Glomerular endothelial cell (primary cell): ENCODE measurements around the gene LKAAEAR1. TPM values are rescaled to one million over a fixed set of nuclear protein-coding genes. Genes with fewer than 3 reads are reported as not detected.
"Not testable (repeated sequence)": the region's sequence is repeated elsewhere in the genome, so short reads cannot be mapped to it uniquely, and the experiment has no call there.

Experiments used
- DNase-seq: peaks from one replicate; pipeline ENCODE4 v3.0.0-alpha.2; 2011; ENCODE audit warnings: low read depth, low spot score; ENCODE audit errors: extremely low read depth
- total RNA-seq: library from RNA; depleted of rRNA; stranded (reverse); fragments of >200 nt; gene quantifications from 2 replicates; pipeline ENCODE4 v1.2.3, GENCODE V29; 2015

LKAAEAR1 gene, protein sequence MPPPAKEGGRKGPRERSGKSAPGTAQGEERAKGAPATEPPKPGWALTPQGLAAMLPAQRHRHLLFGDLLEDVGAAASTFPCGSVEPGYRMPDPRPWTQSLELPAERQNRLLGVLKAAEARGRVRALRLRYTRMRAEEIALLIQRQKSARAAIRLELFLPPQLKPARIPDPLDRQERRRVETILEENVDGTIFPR
- total RNA-seq = 1.2 TPM in 1 of 2 replicates, not detected in the other

DNA sequence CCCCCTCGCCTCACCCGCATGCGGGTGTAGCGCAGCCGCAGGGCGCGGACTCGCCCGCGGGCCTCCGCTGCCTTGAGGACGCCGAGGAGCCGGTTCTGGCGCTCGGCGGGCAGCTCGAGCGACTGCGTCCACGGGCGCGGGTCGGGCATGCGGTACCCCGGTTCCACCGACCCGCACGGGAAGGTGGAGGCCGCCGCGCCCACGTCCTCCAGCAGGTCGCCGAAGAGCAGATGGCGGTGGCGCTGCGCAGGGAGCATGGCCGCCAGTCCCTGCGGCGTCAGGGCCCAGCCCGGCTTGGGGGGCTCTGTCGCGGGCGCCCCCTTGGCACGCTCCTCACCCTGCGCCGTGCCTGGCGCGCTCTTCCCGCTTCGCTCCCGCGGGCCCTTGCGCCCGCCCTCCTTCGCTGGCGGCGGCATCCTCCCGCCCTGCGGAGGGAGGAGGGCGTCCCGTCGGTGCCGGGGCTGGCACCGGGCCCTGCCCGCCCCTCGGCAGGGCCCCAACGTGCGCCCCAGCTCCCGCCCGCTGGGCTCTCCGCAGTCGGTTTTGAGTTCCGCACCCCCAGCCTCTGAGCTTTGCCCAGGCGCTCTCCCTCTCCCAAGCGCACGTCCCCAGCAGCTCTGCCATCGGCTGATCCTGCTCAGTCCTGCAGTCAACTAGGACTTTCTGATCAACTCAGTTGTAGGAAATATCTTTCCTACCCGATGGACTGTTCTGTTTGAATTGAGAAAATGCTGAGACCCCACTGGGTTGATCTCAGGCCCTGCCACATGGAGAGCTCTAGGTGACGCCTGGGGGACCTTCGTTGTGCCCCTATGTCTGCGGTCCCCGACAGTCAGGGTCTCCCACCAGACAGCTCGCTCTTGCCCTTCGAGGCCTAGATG is at the start of gene LKAAEAR1:
TSS of gene LKAAEAR1 (minus strand) at position 595 of the 881 bp plus-strand sequence. CDS start at position 416, 179 bp downstream.
- DNase-seq = no peak

DNA sequence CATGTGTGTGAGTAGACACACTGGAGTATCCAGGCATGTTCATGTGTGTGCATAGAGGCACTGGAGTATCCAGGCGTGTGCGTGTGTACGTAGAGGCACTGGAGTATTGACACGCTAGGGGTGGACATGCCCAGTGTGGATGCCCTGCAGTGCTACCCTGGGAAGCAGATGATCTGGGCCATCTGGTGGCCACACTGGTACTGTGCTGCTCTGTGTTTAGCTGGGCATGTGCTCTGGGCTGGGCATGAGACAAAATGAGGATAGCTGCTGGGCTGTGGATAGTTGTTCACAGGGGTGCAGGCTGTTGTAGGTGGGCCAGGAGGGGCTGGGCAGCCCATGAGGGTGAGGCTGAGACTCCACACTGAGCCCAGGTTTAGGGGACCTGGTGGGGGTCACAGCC is 47.2 kb upstream of the LKAAEAR1 start:
- DNase-seq = no peak

DNA sequence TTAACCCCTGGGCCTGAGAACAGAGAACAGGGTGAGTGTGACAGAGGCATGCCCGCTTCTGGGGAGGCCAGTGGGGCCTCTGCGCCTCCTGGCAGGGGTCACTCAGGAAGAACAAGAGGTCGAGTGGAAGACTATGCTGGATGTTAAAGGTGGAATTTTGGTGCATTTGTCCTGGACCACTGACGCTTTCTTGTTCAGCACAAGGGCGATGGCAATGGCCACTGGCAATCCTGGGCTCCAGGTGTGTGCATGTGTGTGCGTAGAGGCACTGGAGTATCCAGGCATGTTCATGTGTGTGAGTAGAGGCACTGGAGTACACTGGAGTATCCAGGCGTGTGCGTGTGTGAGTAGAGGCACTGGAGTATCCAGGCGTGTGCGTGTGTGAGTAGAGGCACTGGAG is 46.7 kb upstream of the LKAAEAR1 start:
- no peak for DNase-seq

DNA sequence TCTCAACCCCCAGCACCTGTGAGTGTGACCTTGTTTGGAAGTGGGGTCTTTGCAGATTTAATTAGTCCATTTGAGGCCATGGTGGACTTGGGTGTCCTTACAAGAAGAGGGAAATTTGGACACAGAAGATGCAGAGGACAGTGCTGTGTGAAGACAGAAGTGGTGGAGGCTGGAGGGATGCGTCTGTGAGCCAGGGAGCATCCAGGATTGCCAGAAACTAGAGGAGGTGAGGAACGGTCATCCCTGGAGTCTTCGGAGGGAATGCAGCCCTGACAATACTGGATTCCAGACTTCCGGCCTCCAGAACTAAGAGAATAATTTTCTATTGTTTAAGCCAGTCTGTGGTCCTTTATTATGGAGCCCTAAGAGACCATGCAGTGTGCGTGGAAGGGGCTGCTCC is 46.1 kb upstream of the LKAAEAR1 start:
- no peak for DNase-seq

DNA sequence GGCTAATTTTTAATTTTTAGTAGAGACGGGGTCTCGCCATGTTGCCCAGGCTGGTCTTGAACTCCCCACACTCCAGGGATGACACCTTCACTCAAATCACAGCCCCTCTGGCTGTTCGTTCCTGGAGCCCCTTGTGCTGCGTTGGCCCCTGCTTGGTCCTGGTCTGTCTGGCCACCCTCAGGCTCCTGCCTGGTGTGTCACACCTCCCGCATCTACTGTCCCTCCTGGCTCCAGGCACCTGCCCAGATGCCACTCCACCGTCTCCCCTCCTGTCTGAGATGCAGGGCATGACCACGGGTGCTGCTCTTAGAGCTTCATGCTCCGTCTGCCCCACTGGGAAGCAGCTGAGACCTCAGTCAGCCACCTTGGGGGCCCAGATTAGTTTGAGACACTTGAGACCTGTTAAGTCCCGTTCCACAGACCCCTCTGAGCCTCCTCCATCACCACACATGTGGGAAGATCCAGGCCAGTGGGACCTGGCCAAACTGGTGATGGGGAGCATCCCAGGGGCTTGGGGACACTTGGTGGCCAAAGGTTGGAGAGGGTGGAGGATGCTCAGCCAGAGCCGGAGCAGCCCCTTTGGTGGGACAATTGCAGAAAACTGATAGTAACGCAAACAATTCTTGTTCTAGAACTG is 45.1 kb upstream of the LKAAEAR1 start:
- DNase-seq = no peak

DNA sequence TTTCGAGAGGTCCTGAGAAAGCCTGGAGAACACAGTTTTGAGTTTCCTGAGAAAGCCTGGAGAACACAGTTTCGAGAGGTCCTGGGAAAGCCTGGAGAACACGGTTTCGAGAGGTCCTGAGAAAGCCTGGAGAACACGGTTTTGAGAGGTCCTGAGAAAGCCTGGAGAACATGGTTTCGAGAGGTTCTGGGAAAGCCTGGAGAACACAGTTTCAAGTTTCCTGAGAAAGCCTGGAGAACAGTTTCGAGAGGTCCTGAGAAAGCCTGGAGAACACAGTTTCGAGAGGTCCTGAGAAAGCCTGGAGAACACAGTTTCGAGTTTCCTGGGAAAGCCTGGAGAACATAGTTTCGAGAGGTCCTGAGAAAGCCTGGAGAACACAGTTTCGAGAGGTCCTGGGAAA is 39.3 kb upstream of the LKAAEAR1 start:
- DNase-seq = not testable (repeated sequence)

DNA sequence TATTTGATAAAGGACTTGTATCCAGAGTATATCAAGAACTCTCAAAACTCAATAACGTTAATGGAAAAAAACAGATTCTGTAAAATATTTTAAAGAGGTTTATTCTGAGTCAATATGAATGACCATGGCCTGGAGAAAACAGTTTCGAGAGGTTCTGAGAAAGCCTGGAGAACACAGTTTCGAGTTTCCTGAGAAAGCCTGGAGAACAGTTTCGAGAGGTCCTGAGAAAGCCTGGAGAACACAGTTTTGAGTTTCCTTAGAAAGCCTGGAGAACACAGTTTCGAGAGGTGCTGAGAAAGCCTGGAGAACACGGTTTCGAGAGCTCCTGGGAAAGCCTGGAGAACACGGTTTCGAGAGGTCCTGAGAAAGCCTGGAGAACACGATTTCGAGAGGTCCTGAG is 38.7 kb upstream of the LKAAEAR1 start:
- not testable (repeated sequence) for DNase-seq

DNA sequence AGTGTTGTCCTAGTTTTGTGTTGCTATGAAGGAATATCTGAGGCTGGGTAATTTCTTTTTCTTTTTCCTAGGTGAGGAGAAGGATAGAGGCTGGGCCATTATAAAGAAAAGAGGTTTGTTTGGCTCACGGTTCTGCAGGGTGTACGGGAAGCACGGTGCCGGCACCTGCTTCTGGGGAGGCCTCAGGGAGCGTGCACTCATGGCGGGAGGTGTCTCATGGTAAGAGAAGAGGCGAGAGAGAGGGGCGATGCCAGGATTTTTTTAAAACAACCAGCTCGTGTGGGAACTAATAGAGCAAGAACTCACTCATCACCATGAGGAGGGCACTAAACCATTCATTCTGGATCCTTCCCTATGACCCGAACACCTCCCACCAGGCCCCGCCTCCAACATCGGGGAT is 37.4 kb upstream of the LKAAEAR1 start:
- no peak for DNase-seq

DNA sequence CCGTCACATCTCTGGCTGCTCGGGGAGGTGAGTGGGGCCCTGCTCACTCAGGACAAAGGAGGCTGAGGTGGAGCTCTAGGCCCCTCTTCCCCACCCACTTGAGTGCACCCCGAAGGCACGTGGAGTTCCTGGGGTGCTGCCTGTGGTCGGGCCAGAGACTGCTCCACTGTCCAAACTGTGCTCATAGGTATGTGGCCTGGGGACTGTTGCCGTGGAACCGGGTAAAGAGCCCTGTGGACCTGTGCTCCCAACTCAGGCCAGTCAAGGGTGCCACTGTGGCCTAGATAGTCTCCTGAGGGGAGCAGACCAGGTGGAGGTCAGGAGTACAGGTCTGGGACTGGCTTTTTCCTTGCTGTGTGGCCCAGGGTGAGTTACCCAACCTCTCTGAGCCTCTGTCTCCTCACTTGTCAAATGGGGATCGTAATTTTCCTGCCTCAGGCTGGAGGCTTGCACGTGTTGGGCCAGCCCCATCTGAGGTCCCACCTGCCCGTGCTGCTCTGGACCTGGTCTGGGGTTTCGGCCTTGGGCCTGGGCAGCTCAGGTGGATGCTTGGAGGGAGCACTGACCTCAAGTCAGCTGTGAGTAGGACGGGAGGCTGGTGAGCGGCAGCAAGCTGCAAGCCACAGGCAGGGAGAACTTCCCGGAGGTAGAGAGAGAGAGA is 35.6 kb upstream of the LKAAEAR1 start:
- no peak for DNase-seq

DNA sequence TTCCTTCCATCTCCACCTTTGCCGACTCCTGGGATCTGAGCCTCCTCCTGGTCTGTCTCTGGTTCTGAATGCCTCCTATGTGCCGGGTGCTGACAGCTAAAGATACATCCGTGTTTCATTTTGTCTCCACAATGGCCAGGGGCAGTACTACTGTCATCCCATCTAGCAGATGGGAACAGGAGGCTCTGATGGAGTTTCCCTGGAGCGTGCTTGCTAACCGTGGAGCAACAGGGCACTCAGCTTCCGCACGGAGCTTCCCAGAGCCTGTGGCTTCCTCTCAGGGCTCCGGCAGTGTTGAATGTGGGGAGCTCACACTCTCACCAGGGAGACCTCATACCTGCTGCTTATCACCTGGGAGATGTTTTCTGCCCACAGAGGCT is 35.1 kb upstream of the LKAAEAR1 start:
- no peak for DNase-seq

DNA sequence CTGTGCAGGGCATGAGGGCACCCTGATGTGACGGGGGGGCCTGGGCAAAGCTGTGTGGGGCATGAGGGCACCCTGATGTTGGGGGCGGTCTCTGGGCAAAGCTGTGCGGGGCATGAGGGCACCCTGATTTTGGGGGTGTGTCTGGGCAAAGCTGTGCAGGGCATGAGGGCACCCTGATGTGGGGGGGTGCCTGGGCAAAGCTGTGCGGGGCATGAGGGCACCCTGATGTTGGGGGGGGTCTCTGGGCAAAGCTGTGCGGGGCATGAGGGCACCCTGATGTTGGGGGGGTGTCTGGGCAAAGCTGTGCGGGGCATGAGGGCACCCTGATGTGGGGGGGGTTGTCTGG is 33.2 kb upstream of the LKAAEAR1 start:
- DNase-seq = not testable (repeated sequence)

DNA sequence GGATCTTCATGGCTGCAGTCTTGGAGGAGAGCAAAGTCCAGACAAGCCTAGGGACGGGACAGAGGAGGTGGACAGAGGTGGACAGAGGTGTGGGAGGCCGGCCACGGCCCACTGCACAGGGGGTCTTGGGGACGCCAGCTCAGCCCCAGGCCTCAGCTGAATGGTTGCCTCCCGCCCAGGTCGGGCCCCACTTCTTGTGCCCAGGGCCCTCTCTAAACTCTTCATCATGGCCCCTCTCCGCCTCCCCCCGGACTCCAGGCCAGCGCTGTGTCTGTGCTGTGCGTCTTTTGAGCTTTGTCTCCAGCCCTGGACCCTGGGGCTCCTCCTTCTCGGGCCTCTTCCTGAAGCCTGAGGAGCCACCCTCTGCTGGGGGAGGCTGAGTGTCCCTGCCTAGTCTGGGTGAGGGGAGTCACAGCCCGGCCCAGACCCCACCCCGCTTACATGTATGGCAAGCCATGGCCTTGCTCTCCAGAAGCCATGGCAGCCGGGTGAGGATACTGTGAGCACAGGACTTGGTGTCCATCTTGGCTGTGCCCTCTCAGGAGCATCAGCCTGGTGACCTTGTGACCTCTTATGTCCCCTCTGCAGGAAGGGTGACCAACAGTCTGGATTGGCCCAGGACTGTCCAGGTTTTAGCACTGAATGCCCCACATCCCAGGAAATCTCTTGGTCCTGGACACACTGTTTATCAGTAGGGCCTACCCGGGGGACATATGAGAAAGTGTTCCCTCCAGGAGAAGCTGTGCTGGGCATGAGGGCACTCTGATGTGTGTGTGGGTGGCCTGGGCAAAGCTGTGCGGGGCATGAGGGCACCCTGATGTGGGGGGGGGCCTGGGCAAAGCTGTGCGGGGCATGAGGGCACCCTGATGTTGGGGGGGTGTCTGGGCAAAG is 32.6 kb upstream of the LKAAEAR1 start:
- no peak for DNase-seq

DNA sequence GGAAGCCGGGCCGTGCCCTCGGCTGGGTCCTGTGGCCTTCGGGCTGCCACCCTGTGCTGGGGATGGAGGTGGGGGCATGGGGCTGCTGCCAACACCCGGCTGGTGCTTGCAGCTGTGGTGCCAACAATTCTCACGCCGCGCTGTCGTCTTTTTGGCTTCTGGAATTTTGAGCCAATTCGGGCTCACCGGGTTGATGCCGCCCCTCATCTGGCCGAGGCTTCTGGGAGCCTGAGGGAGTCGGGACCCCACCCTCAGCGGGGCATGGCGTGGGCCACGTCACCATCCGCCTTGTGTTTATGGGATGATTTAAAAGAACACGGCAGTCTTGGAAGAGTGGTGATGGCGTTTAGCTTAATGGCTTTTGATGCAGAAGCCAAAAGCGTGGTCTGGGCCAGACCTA is 31.8 kb upstream of the LKAAEAR1 start:
- no peak for DNase-seq

DNA sequence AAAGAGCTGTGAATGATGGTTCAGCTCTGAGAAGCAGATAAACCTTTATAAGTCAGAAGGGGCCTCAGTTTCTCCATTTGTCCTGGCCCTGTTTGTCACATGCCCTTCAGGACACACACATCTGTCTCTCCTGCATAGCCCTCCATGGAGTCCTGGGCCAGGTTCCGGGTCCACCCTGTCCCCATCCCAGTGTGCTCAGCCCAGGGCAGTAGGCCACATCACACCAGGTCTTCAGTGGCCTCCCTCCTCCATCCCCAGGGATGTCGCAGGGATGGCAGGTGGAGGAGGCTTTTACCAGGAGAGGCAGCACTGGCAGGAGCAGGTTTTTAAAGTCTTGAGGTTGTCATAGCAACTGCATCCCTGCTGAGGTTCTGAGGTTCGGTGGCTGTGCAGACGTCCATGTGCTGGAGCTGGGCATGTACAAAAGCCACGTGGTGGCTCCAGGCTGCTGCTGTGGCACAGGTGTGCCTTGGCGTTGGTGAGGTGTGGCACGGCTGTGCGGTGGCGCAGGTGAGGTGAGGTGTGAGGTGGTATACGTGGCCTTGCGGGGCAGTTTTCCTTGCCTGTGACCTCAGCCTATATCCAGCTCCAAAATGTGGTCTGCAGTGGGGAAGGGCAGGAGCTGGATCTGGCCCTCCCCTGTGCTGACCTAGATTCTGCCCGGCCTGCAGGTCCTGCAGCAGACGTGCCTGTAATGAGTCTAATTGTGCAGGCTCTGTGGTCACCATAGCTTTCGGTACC is 31.1 kb upstream of the LKAAEAR1 start:
- DNase-seq = no peak

DNA sequence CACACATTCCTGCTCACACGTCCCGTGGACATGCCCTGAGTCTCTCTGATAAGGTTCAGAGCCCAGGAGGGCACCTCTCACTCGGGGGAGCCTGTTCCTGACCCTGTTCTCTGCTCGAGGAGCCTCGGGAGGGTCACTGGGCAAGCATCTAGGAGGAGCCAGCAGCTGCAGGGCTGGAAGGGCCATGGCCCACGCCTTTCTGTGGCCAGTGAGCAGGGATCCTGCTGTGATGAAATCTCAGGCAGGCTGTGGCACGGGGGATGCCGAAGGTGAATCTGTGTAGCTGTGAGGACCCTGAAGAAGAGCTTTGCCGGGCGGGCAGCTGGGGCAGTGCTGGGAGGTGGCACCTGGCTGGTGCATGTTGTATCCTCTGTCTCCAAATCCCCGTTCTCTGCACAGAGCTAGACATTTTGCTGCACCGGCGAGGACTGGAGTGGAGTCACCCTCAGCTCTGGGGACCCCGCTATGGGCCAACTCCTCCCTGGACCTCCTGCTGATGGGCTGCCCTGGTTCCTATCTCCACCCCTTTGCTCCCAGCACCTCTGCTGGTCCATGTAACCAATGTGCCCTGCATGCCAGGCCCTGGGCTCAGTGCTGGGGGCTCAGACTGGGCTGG is 30.3 kb upstream of the LKAAEAR1 start:
- DNase-seq = no peak

DNA sequence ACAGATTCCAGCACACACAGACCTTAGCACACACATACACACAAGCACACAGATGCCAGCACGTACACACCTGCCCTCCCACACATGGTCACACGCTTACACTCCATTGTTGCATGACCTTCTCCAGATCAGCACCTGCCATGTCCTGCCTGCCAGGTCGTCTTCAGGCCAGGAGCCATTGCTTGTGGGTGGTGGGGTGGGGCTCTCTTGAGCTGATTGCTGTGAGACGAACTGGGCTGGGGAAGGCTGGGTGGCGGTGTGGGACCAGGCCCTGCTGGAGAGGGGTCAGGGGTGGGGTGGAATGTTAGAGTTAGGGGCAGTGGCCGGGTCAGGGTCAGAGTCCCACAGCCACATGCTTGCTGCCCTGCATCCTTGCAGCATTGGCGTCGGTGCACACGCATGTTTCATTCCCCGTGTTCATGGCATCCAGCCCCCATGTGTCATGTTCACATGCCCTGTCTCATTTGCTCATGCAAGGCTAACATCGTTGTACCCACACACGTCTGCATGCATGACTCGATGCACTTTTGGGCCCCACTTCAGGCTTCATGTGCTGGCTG is 29.7 kb upstream of the LKAAEAR1 start:
- no peak for DNase-seq

DNA sequence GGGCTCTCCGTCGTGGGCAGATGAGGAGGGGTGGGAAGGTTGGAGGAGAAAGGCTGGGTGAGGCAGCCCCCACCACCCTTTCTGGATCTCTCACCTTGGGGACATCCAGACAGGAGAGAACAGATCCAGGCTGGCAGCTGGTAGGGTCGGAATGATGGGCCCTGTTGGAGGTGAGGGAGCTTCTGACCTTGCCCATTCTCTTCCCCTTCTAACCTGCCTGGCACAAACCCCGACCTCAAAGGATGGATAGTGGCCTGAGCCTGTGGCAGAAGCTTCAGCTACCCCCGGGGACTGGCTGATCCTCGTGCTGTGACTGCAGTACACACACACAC is 29.2 kb upstream of the LKAAEAR1 start:
- DNase-seq = no peak

DNA sequence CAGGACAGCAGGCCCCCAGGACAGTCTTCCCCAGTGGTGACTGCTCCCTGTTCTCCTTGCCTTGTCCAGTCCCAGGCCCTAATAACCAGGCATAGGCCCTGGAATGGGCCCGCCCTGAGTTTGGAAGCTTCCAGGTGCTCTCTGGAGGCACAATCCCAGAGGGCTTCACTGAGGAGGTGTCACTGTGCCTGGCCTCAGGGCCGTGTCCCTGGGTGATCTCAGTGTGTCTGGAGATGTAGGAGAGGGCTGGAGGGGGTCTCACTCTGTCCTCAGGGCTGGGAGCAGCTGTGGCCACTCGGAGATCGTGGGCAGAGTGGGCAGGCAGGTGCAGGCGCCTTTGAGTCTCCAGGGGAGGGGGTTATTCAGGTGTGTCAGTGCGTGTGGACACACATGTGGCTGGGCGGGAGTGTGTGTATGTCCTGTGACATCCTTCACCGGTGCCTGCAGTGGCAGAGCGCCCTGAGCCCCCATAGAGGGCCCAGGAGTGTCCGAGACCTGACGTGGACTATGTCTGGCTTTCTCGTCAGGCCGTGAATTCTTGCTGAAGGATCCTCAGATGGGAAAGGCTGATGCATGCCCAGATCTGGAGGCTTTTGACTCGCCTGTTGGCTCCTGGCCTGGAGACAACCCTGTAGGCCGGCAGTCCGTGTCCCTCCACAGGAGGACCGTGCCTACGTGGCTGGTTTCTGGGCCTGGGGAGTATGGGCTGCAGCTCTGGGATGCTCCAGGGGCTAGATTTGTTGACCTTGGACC is 28.7 kb upstream of the LKAAEAR1 start:
- no peak for DNase-seq
